Stimulated activated CD4-positive, alpha-beta T cell treated with anti-CD3 and anti-CD28 coated beads, Interleukin-4, amount 100 ng/mL, for 48 hours (primary cell): ENCODE data around the gene IER3.

ENCODE experiments used
- DNase-seq, 2 donors: peaks; one replicate each; pipeline ENCODE4 v3.0.0-alpha.2; 2020; ENCODE audit warnings: low read depth in 2 of 2

The IER3 gene

GRCh38 chr6:30747902-30748769 lies 3.8 kb upstream of the IER3 start:
- no peak for DNase-seq

GRCh38 chr6:30747300-30747687 lies 2.9 kb upstream of the IER3 start:
- no peak for DNase-seq

- no peak for DNase-seq
Measured at GRCh38 chr6:30743099-30744053, 971 bp downstream of the IER3 start.

GRCh38 chr6:30742316-30743098 lies 1.8 kb downstream of the IER3 start, which contains the start of gene FLOT1:
TSS of gene FLOT1 (minus strand) at chr6:30742687. CDS start at chr6:30742189, 498 bp downstream.
- peak; percentile 94 to 96 for DNase-seq

GRCh38 chr6:30741789-30742315 lies 2.5 kb downstream of the IER3 start:
- no peak for DNase-seq

- no peak for DNase-seq
Measured at GRCh38 chr6:30741063-30741779, 3.1 kb downstream of the IER3 start.

- DNase-seq: no peak
Measured at GRCh38 chr6:30740540-30740870, 3.8 kb downstream of the IER3 start.

- DNase-seq: no peak
Measured at GRCh38 chr6:30738532-30738931, 5.8 kb downstream of the IER3 start.

- DNase-seq: no peak
Measured at GRCh38 chr6:30735668-30736314, 8.6 kb downstream of the IER3 start.

- no peak for DNase-seq
Measured at GRCh38 chr6:30732237-30732943, 12.0 kb downstream of the IER3 start.

- peak; percentile 80 to 83 for DNase-seq
Measured at GRCh38 chr6:30730601-30731435, 13.5 kb downstream of the IER3 start.

- DNase-seq: no peak
Measured at GRCh38 chr6:30727920-30728553, 16.3 kb downstream of the IER3 start.

GRCh38 chr6:30726506-30727413 lies 17.6 kb downstream of the IER3 start:
- no peak for DNase-seq

GRCh38 chr6:30725713-30726505 lies 18.4 kb downstream of the IER3 start:
- DNase-seq: no peak

- no peak for DNase-seq
Measured at GRCh38 chr6:30724906-30725667, 19.3 kb downstream of the IER3 start.
